Measurements from ENCODE around the gene DUSP9.

- TF ChIP-seq CTCF (IDR thresholded peaks at IDR 0.05 in 4 of 5, conservative IDR thresholded peaks at IDR 0.05 in 1 of 5) = no peak
- no peak for TF ChIP-seq POLR2A (IDR thresholded peaks at IDR 0.05)
Measured at GRCh38 chrX:153640045-153640686, 6.8 kb upstream of the DUSP9 start.
